ENCODE measurements around the gene FCRL6. TPM values are rescaled to one million over a fixed set of nuclear protein-coding genes. Genes with fewer than 3 reads are reported as not detected.

FCRL6 gene
- not detected in 5 replicates for total RNA-seq (2022; extraction: Qiagen RNA extraction; ENCODE audit: low read depth)

DNA sequence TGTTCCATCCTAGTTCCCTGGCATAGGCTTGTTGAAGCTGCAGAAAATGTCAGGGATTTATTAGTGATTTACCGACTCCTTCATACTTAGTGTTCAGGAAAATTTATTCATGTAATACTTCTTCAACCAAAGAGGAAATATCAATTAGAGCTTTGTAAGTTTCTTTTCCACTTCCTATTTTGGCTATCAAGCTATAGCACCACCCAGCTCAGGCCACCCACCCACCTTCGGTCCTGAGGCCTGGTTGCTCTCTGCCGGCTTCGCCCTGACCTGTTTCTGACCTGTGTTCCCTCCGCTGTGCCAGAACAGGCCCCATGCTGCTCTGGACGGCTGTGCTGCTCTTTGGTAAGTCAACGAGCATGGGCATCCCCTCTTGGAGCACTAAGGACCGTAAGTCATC, at the start of gene FCRL6:
TSS of gene FCRL6 (plus strand) at position 250 of the 400 bp plus-strand sequence. CDS start at position 315, 65 bp downstream.

GRCh38 chr1:159780583-159781582, 21.3 kb upstream of the FCRL6 start, which contains the start of gene DUSP23:
TSS of gene DUSP23 (plus strand) at chr1:159780962. CDS start at chr1:159781101, 139 bp downstream.

GRCh38 chr1:159826441-159827101, 24.4 kb downstream of the FCRL6 start, which contains the start of gene SLAMF8:
TSS of gene SLAMF8 (plus strand) at chr1:159826873. CDS start at chr1:159826899, 26 bp downstream.

GRCh38 chr1:159862557-159862956, 60.4 kb downstream of the FCRL6 start, which contains the start of gene VSIG8:
TSS of gene VSIG8 (minus strand) at chr1:159862657. CDS start at chr1:159862521, 136 bp downstream.

Other genes starting within 250 kb of the FCRL6 start
- gene APCS, start 214.5 kb upstream of the FCRL6 start, total RNA-seq (2022; extraction: Qiagen RNA extraction; ENCODE audit: low read depth): not detected in 5 replicates
- not detected in 5 replicates for gene CRP, start 87.8 kb upstream of the FCRL6 start, total RNA-seq (2022; extraction: Qiagen RNA extraction; ENCODE audit: low read depth)
- gene DUSP23, start 21.4 kb upstream of the FCRL6 start, total RNA-seq (2022; extraction: Qiagen RNA extraction; ENCODE audit: low read depth): 64.1 to 78.3 TPM (median 75.1 TPM) in 5 replicates
- 0.03 to 0.08 TPM (median 0.06 TPM) in 3 of 5 replicates, not detected in the others for gene SLAMF8, start 24.5 kb downstream of the FCRL6 start, total RNA-seq (2022; extraction: Qiagen RNA extraction; ENCODE audit: low read depth)
- not detected in 5 replicates for gene VSIG8, start 60.3 kb downstream of the FCRL6 start, total RNA-seq (2022; extraction: Qiagen RNA extraction; ENCODE audit: low read depth)
- gene CFAP45, start 97.8 kb downstream of the FCRL6 start, total RNA-seq (2022; extraction: Qiagen RNA extraction; ENCODE audit: low read depth): 0.64 to 0.91 TPM (median 0.78 TPM) in 5 replicates
- gene TAGLN2, start 123.1 kb downstream of the FCRL6 start, total RNA-seq (2022; extraction: Qiagen RNA extraction; ENCODE audit: low read depth): 941 to 1,085 TPM (median 1,033 TPM) in 5 replicates
- 0.17 to 0.27 TPM (median 0.21 TPM) in 5 replicates for gene IGSF9, start 143.3 kb downstream of the FCRL6 start, total RNA-seq (2022; extraction: Qiagen RNA extraction; ENCODE audit: low read depth)
- 0.25 to 1.3 TPM (median 0.82 TPM) in 5 replicates for gene SLAMF9, start 151.9 kb downstream of the FCRL6 start, total RNA-seq (2022; extraction: Qiagen RNA extraction; ENCODE audit: low read depth)
- 4.0 to 4.8 TPM (median 4.5 TPM) in 5 replicates for gene PIGM, start 229.6 kb downstream of the FCRL6 start, total RNA-seq (2022; extraction: Qiagen RNA extraction; ENCODE audit: low read depth)